Measurements from ENCODE around the gene RDH16.

Gene RDH16

DNA sequence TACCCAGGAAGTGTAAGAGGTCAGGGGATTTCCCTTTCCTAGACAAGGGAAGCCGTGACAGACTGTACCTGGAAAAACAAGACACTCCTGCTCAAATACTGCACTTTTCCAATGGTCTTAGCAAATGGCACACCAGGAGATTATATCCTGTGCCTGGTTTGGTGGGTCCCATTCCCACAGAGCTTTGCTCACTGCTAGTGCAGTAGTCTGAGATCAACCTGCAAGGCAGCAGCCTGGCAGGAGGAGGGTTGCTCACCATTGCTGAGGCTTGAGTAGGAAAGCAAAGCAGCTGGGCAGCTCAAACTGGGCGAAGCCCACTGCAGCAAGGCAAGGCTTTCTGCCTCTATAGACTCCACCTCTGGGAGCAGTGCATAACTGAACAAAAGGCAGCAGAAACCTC lies 1.0 kb upstream of the RDH16 start:
- H3K4me3 ChIP-seq = no peak overlapping the region
- no peaks in the 10 kb centered on the region for H3K36me3 ChIP-seq
- peaks cover 0 to 13% (median 12%) of the 10 kb centered on the region in 3 donors for H3K9me3 ChIP-seq
- H3K27ac ChIP-seq = no peak overlapping the region
- TF ChIP-seq, protein P1, sequence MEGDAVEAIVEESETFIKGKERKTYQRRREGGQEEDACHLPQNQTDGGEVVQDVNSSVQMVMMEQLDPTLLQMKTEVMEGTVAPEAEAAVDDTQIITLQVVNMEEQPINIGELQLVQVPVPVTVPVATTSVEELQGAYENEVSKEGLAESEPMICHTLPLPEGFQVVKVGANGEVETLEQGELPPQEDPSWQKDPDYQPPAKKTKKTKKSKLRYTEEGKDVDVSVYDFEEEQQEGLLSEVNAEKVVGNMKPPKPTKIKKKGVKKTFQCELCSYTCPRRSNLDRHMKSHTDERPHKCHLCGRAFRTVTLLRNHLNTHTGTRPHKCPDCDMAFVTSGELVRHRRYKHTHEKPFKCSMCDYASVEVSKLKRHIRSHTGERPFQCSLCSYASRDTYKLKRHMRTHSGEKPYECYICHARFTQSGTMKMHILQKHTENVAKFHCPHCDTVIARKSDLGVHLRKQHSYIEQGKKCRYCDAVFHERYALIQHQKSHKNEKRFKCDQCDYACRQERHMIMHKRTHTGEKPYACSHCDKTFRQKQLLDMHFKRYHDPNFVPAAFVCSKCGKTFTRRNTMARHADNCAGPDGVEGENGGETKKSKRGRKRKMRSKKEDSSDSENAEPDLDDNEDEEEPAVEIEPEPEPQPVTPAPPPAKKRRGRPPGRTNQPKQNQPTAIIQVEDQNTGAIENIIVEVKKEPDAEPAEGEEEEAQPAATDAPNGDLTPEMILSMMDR (IDR thresholded peaks at IDR 0.05) = no peak
- intact Hi-C loops (cut with DNase I; ENCODE audit: low total_unique reads) = no loop called here
- no peaks in the 10 kb centered on the region for H3K4me1 ChIP-seq
- H3K27me3 ChIP-seq = no peaks in the 10 kb centered on the region
- no peak for DNase-seq

DNA sequence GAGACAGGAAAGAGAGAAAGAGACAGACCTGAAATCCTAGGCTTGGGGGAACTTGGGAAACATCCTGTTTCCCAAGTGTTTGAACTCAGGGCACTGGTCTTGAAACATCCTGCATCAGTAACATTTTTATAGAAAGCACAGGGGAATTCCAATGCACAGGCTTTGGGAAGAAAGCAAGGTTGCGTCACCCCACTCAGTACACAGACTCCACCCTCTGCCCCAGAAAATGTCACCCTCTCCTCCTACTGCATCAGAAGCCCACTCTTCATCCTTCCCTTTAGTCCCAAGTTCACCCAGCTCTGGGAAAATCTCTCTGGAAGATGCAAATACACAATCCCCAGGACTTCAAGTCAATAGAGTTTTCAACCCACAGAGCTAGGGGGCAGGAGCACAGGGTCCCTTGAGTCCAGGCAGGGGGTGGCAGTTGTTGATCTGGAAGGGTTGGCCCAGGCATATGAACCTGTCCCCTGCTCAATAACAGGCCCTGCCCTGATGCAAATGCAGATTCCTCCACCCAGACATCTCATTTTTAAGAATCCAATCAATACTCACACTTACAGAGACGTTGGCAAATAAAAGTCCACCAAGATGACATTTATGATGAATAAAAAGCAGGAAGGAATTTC lies 1.7 kb downstream of the RDH16 start:
- H3K27ac ChIP-seq = no peak overlapping the region

DNA sequence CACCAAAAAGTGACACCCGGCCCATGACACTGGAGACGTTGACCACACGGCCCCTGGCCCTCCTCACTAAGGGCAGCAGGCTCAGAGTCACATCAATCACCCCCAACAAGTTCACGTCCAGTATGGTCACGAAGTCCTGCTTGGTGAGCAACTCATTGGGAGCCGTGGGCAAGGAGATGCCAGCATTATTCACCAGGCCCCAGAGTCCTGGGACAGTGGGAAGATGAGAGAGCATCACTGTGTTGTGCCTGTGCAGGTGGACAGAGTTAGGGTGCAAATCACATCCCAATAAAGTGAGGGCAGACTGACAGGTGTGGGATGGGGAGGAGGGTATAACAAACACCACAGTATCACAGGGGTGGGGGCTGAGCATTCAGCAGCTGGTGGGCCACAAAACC lies 2.5 kb downstream of the RDH16 start:
- Histone ChIP-seq H3K27me3 (no peaks in the 10 kb centered on the region), H3K4me3 (no peak overlapping the region), H3K27ac (no peak overlapping the region), H3K36me3 (no peaks in the 10 kb centered on the region), H3K9me3 (peaks cover 0 to 13% (median 12%) of the 10 kb centered on the region in 3 donors), H3K4me1 (no peaks in the 10 kb centered on the region)
- DNase-seq = no peak
- intact Hi-C loops (cut with DNase I; ENCODE audit: low total_unique reads) = no loop called here
- TF ChIP-seq, protein P1 (IDR thresholded peaks at IDR 0.05) = no peak

More for the DNA sequence above, 1.7 kb downstream of the RDH16 start:
- Histone ChIP-seq H3K27me3 (no peaks in the 10 kb centered on the region), H3K9me3 (peaks cover 0 to 13% (median 12%) of the 10 kb centered on the region in 3 donors), H3K4me1 (no peaks in the 10 kb centered on the region), H3K4me3 (no peak overlapping the region), H3K36me3 (no peaks in the 10 kb centered on the region)
- TF ChIP-seq, protein P1 (IDR thresholded peaks at IDR 0.05) = no peak
- intact Hi-C loops (cut with DNase I; ENCODE audit: low total_unique reads) = no loop called here
- no peak for DNase-seq

DNA sequence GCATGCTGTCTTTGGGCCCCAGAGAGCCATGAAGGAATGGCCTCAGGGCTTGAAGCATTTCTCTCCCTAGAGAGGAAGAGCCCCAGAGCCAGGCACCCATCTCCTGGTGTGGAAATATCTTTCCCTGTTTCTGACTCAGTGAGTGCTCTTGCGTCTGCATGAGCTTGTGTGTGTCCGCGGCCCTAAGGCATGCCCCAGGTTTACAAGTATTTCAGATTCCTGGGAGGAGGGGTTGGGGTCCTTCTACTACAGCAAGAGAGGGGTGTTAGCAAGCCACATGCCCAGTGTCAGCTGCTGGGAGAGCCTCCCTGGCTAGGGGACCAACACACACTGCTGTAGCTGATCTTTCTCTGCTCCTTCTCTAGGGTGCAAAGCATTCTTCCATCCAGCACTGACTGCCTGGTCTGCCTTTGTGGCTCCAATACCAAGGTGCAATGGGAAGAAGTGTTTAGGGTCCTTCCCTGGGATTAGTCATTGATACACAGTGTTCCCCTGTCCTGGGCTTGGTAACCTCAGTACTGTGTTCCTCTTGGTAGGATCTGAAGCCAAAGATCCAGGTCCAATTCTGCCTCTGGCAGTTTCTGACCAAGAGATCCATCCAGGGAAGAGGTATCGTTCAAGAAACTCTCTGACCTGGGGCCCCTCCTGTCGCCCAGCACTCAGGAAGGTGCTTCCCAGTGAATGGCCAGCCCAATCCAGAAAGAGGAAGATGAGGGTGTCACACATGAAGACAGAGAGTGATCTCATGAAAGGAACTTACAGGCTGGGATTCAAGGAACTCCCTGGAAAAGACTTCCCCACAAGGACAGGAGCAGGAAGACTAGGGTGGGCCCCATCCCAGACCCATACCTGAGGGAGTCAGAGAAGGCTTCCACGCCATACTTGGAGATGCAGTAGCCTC lies 3.1 kb downstream of the RDH16 start:
- Histone ChIP-seq H3K27me3 (no peaks in the 10 kb centered on the region), H3K36me3 (no peaks in the 10 kb centered on the region), H3K27ac (no peak overlapping the region), H3K4me3 (no peak overlapping the region), H3K4me1 (no peaks in the 10 kb centered on the region), H3K9me3 (peaks cover 0 to 13% (median 12%) of the 10 kb centered on the region in 3 donors)
- intact Hi-C loops (cut with DNase I; ENCODE audit: low total_unique reads) = no loop called here
- no peak for DNase-seq
- TF ChIP-seq, protein P1 (IDR thresholded peaks at IDR 0.05) = no peak

DNA sequence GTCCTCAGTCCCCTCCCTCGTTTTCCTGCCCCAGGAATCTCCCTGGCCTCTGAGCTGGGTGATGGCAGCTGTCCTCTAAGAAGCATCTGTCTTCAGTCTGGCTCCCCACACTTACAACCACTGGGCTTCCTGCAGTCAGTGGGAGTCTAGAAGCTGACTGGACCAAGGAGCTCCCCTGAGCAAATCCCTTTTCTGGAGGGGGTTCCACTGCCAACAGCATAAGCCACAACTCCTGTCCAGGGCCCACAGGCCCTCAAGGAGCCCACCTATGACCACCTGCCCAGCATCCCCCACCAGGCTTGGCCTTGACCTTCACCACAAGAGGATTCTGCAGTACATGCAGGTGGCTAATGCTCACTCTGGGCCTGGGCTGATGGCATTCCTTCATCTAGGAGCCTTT lies 4.1 kb downstream of the RDH16 start:
- Histone ChIP-seq H3K27me3 (no peaks in the 10 kb centered on the region), H3K4me1 (no peaks in the 10 kb centered on the region), H3K27ac (no peak overlapping the region), H3K4me3 (no peak overlapping the region), H3K9me3 (peaks cover 0 to 8% (median 4%) of the 10 kb centered on the region in 3 donors), H3K36me3 (no peaks in the 10 kb centered on the region)
- DNase-seq = no peak
- TF ChIP-seq, protein P1 (IDR thresholded peaks at IDR 0.05) = no peak
- intact Hi-C loops (cut with DNase I; ENCODE audit: low total_unique reads) = no loop called here
